SK-N-MC (cell line): ENCODE results near the gene EIF2S2.

Source experiments
- EZH2 ChIP-seq: fragments of 200-600 bp; sonication (generic); IDR thresholded peaks from one replicate; pipeline ENCODE4 v1.6.1; 2017; ENCODE audit warnings: antibody characterized with exemption
- FOXP2 ChIP-seq: optimal IDR thresholded peaks from 2 replicates; pipeline ENCODE3; 2011; ENCODE audit warnings: mild to moderate bottlenecking, moderate library complexity; ENCODE audit not compliant: insufficient read depth; ENCODE audit errors: extremely low read length, control extremely low read depth
- POLR2AphosphoS5 ChIP-seq: IDR thresholded peaks from 2 replicates; pipeline ENCODE4 v1.6.1; 2012; ENCODE audit warnings: mild to moderate bottlenecking, low read depth, low read length, borderline replicate concordance

- TF ChIP-seq EZH2 (no peak), POLR2AphosphoS5 (no peak), FOXP2 (no peak)
These were observed 64.9 kb downstream of the EIF2S2 start for GRCh38 chr20:34047010-34047687.
